ENCODE data around the gene DNM2.
"Not testable (repeated sequence)": the region's sequence is repeated elsewhere in the genome, so short reads cannot be mapped to it uniquely, and the experiment has no call there.

DNA sequence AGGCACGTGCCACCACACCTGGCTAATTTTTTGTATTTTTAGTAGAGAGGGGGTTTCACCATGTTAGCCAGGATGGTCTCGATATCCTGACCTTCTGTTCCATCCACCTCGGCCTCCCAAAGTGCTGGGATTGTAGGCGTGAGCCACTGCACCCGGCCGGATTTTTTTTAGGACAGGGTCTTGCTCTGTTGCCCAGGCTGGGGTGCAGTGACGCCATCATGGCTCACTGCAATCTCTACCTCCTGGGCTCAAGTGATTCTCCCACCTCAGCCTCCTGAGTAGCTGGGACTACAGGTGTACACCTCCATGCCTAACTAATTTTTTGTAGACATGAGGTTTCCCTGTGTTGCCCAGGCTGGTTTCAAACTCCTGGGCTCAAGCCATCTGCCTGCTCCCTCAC, 119.8 kb downstream of the DNM2 start:
- not testable (repeated sequence) for TF ChIP-seq EZH2phosphoT487 (IDR thresholded peaks at IDR 0.05; ENCODE audit: low read length); EZH2 (optimal IDR thresholded peaks at IDR 0.05; ENCODE audit: low read depth, low read length)
